Hematopoietic multipotent progenitor cell treated with erythropoietin and hydrocortisone succinate and interleukin-3 and kit ligand, for 6 days (in vitro differentiated cells): ENCODE results near the gene SHQ1.

Experiments used
- DNase-seq: peaks from one replicate; pipeline ENCODE4 v3.0.0-alpha.2; 2015

SHQ1 gene

DNA sequence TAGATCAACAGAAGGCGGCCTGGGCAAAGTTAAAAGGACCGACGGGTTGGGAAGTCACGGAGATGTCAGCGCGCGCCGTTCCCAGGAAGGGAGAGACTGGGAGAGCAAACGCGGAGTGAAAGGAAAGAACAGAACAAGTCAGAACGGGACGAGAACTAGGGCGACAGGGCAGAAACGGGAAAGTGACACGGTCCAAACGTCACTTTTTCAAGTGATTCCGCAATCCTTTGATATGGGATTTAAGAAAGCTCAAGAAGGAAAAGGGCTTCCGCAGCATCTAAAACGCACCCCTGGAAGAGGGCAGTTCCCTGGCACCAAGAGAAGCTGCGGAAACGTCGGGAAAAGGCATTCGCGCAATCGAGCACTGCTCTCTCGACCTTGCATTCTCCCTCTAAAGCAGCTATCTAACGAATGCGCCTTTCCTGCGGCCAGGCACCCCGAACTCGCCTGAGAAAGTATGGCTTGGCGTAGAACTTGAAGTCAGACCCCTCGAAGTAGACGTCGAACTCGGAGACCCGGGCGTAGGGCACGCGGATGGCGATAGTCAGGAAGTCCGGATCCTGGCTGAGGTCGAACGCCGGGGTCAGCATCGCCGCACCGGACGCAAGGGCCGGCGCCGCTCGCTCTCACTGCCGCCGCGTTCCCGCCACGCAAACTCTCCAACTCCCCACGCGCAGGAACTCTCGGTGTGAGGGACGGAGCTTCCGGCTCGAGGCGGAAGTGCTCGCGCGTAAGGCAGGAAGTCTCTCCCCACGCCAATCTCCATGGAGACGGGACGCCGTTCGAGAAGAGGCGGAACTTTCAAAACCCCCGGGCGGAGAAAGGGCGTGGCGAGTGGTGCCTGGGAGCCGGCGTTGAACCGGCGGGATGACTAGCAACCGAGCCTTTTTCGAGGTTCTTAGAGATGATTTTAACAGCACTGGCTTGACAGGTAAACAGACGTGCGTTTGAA, at the start of gene SHQ1:
TSS of gene SHQ1 (minus strand) at position 695 of the 952 bp plus-strand sequence. CDS start at position 590, 105 bp downstream.
- peak; percentile 99 for DNase-seq

DNA sequence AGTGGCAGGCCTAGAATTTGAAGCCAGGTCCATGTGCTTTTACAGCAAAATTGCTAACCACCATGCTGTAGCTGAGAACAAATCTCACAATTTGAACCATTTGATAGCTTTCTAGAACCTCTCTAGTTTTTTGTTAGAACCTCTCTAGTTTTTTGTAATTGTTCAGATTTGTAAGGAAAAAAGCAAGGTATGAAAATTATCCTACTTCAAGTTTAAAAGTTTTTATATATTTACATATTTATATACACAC, 49.4 kb upstream of the SHQ1 start:
- DNase-seq: no peak

DNA sequence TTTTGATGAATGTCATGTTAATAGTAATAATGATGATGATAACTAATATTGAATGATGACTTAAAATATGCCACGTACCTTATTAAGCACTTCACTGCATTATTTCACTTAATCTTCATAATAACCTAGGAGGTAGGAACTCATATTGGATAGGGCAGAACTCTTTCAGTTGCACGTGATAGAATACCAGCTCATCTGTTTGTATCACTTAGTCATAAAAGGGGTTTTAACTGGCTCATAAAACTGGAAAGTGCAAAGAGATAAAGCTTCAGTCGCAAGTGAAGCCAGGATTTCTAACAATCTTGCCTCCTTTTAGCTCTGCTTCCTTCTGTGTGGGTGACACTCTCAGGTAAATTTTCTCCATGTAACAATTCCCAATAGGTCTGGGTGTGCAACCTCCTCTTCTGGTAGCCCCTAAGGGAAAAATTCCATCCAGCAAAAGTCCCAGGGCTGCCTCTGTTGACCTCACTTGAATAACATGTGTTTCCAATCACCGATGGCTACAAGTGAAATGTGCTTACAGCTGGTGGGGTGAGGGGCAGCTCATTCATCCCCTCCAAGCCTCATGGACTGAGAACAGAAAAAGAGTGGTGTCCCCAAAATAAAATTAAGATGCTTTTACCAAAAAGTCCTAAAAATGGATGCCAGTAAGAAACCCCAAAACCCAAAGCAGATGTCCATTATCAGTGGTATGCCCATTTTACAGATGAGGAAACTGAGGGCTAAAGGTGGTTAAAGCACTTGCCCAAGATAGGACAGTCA, 48.9 kb upstream of the SHQ1 start:
- DNase-seq: no peak

DNA sequence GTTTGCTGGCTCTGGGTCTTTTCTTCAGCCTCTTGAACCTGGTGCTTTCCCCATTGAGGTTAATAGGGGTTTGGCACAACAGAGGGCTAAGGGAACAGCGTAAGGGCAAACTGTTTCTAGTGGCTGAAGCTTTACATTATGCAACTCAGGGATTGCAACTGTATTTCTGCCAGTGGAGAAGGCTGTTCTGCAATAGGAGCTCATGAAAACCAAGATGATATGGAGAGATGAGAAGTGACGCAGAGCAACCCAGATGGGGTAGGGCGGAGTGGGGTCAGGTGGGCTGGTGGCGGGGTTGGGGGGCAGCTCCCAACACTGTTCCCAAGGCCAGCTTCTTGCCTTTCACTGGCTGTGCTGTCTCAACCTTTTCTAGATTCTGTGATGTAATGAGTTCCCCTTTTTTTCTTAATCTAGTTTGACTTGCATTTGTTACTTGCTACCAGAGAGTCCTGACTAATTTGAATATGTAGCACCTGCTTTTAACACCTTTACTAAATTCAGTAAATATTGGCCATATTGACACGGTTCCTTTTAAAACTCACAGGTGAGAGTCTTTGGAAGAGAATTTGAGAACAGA, 46.8 kb upstream of the SHQ1 start:
- peak; percentile 60 for DNase-seq

DNA sequence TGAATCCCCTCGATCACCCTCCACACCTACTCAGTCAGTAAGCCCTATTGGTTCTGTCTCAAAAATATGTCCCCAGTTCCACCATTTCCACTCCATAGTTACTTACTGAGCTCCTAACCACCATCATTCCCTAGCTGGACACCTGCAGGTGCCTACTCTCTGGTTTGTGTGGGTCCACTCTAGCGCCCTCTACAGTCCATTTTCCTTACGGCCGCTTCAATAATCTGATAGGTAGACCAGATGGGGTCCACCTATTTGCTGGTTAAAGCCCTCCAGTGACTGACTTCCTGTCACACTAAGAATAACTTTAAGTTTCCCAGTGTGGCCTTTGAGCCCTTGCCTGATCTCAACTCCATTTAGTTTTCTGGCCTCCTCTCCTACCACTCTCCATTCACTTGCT, 44.6 kb upstream of the SHQ1 start:
- DNase-seq: peak; percentile 31

DNA sequence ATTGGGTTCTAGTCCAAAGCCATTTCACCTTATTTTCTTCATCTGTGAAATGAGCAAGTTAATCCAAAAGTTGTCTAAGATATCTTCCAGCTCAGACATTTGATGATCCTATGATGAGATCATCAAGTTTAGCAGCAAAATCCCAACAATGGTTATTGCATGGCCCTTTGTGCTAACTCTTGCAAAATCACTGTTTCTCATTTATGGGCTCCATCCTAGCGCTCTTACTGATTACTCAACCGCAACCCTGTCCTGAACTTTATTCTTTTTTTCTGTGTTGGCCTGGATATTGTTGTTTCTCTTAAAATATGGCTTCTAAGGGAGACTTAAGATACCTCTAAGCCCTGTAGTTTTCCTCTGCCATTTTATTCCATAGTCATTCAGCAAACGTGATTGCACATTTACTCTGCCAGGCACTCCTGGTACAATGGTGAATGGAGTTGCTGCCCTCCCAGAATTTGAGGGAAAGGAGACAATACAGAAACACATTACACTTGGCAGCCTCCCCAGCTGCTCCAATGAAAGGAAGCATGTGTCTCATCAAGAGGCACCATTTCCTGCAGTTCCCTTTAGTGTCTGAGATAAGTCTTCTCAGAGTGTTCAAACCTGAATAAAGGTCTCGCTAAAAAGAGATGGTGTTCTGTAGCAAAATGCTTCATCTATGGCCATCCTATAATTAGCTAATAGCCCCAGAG, 44.0 kb upstream of the SHQ1 start:
- no peak for DNase-seq

DNA sequence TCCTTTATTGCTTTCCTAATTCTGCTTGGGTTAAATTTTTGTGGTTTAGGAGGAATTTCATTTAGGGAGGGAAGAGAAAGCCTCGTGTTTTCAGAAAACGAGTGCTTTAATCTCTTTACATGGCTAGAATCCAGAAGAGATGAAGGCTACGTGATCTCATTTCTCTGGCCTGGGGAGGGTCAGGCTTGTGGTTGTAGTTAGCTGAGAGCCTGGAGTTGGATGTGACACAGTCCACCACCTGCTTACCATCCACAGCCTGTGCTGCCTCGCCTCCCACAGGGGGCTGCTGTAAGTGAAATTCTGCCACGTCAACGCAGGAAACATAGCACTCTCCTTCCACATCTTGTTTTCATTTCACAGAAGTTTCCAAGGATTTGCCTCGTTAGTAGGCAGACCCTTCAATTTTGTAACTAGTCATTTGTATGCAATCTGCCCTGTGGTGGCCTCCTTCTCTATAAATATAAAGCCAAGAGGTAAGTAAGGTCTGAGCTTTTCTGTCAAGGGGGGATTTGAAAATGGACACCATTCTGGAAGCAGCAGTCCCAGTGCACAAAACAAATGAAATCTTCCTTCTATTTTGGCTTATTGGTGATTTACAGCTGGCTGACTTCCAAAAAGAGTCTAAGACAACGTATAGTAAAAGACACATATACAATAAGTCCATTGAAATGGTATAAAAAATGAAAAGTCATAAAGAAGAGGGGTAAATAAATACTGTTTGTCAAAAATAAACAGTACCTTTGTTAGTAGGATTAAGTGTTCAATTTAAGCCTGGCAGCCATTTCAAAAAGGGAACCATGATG, 43.0 kb upstream of the SHQ1 start:
- no peak for DNase-seq

DNA sequence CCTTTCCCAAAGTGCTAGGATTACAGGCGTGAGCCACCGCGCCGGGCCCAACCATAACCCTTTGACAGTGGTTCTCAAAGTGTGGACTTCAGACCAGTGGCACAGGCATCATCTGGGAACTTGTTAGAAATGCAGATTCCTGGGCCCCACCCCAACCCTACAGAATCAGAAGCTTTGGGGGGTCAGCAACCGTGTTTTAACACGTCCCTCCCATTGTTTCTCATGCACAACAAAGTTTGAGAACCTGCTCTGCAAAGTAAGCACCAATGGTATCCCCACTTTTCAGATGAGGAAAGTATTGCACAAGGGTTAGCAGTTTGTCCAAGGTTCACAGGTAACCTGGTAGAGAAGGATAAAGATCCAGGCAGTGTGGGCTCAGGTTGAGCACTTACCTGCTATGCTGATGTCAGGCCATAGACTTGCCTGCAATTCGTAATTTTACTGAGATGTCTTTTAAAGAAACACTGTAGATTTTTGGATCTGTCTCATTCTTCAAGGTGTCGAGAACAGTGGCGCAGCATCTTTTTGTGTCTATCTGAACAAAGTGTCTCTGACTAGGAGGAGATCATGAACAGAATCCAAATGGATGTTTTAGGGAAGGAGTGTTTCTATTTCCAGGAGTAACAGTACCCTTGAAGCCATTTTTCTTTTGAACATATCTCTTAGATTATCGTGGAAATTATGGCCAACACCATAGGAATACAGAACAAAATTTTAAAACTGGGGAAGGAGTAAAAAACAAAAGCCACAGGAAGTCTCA, 42.1 kb upstream of the SHQ1 start:
- DNase-seq: no peak

DNA sequence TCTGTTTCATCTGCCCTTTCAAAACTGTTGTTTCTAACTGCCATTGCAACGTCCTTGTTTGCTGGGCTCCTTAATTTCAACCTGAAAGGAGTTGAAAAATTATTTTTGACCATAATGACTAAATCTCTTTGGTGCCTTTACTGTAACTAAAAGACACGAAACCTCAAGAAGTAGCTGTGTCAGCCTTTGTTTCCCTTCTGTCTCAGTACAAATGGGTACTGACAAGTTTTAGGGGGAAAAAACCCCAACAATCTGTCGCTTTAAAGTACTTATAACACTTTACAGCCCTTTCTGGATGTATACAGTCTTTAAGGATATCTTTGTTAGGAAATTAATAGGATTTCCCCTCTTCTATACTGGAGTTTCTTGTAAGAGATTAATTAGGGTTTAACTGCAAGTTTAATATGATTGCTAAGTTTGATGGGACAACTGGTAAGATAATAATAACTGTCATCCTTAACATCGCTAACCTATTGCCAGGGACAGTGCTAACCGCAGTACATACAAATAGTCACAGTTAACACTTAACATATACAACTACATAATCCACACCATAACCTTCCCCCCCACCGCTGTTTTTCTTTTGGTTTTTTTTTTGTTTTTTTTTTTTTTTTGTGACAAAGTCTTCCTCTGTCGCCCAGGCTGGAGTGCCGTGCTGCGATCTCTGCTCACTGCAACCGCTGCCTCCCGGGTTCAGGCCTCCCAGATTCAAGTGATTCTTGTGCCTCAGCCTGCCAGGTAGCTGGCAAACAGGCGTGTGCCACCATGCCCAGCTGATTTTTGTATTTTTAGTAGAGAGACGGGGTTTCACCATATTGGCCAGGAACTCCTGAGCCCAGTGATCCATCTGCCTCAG, 41.3 kb upstream of the SHQ1 start:
- DNase-seq: no peak

DNA sequence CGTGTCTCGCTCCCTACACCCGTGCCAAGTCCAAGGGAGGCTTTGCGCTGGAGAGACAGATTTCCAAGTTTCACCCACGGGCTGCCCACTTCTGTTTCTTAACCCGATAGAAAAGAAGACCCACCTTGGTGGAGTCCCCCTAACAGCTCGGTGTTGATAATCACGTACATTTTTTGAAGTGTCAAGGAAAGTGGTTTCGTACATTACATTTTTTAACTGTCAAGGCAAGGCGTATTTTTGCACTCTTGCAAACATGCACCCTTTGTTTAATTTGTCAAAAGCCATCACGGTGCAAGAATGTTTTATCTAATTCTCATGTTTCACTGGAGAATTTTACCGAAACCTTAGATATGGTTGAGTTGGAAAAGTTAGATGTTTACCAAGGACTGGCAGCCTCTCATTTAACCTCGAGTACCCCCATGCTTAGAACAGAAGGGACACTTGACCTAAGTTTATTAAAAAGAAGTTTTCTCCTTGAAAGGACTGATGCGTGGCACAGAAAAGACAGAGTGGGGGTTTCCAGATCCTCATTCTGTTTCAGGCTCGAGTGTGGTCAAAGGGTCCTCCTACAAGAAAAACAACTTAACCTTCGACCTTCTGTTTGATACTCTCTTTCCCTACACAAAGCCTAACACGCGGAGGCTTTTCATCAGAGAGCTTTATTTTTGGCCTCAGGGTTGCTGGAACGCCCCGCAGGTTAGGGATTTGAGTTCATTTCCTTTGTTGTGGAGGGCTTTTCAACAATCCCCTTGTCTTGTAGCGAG, 40.5 kb upstream of the SHQ1 start:
- no peak for DNase-seq

DNA sequence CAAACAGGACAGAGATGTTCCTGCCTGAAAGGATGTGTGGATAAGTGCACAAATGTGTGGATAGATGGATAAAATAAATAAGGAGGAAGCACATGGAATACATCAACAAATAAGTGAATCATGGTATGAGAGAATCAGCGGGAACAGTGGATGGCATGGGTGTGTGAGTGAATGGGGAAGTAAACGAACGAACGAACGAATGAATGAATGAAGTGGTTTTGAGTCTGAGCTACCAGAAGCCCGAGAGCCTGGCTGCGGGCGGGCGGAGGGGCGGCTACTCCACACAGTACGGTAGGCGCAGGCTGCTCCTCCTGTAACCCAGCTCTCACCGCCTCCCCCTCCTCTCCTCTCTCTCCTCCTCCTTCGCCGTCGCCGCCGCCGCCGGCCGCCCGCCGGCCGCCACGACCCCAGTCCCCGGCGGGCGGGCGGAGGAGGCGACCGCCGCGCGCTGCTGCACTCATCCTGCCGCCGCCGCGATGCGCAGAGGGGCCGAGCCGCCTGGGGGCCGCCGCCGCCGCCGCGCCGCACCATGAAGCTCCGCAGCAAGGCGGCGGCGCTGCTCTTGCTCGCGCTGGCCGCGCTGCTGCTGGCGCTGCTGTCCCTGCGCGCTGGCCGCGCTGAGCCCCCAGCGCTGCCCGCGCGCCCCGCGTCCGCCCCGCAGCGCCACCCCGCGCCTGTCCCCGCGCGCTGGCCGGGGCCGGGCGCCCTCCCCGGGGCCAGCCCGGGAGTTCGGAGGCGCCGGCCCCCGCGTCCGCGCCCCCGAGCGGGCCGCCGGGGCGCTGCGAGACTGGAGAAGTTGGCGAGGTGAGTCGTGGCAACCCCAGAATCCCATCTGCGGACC, 39.7 kb upstream of the SHQ1 start, which contains the start of gene GXYLT2:
TSS of gene GXYLT2 (plus strand) at position 342 of the 841 bp plus-strand sequence. CDS start at position 530, 188 bp downstream.
- DNase-seq: peak; percentile 61

DNA sequence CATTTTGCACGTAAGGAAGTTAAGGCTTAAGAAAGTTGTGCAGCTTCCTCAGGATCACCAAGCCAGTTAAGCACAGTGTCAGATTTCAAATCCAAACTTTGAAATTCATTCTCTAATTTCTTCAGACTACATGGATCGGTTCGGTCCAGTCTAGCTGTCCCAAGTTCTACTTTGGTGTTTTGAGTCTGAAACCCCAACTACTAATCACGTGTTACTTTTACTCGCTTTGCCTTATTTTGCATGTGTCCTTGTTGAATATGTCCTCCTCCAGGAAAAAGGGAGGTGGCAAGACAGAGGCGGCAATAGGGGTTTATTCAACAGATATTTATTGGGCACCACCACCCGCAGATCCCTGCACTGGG, 39.1 kb upstream of the SHQ1 start:
- no peak for DNase-seq

DNA sequence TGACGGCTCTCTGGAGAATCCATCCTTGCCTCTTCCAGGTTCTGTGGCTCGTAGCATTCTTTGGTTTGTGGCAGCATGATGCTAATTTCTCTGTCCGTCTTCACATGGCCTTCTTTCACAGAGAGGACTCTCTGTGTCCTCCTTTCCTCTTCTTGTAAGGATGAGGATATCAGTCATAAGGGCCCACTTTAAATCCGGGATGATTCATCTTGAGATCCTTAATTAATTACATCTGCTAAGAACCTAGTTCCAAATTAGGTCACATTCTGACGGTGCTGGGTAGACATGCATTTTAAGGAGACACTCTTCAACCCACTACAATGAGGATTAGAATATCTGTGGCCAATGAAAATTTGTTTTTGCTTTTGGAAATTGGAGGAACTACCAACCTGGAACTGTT, 23.9 kb upstream of the SHQ1 start:
- no peak for DNase-seq

DNA sequence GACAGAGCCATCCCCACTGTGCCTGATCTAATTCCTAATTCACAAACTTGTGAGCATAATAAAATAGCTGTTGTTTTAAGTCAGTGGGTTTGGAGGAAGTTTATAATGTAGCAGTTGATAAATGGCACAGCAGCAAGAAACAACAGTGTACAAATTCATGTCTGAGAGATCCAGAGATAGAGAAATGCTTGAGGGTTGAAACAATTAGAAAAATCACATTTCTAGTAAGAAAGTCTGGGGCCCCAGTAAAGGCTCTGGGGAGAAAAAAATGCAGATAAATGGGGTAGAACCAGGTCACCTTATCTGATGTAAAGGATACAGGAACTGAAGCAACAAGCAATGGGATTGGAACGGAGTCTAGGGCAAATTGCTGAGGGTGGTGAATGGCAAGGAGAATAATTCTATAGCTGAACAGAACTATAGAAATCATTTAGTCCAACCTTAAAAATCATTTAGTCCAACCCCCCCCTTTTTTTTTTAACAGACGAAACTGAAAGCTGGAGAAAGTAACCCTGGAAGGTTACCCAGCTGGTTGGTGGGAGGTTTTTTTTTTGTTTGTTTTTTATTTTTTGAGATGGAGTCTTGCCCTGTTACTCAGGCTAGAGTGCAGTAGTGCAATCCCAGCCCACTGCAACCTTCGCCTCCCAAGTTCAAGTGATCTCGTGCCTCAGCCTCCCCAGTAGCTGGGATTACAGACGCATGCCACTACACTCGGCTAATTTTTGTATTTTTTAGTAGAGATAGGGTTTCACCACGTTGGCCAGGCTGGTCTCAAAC, 14.3 kb upstream of the SHQ1 start:
- no peak for DNase-seq

DNA sequence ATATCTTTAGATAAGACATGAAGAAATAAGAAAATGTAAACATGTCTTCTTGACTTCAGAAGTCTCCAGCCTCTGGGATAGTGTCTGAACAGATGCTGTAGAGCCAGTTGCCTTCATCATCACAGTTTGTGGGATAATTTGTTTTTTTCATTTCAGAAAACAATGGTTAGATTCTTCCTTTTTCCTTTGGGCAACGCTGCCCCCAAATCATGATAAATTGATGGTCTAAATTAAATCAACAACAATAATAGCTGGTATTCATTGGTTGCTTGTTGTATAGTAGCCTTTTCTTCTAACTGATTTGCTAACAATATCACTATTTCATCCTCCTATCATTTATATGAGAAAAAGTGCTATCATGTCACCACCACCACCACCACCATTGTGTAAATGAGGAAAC, 12.6 kb upstream of the SHQ1 start:
- DNase-seq: no peak

DNA sequence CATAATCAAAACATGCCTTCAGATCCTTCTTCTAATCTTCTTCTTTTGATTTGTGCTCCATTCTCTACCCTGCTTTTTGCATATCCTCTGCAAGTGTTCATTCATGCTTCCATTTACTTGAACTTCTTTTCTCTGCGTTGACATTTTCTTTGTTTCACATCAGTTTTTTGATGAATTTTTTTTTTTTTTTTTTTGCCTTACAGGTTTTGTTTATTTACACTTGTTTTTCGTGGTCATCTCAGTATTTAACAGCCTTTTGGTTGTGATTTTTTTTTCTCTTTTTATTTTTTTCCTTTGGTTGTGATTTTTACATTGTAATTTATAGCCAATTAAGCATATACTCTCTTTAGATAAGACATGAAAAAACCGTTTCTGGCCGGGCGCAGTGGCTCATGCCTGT, 11.8 kb upstream of the SHQ1 start:
- no peak for DNase-seq

DNA sequence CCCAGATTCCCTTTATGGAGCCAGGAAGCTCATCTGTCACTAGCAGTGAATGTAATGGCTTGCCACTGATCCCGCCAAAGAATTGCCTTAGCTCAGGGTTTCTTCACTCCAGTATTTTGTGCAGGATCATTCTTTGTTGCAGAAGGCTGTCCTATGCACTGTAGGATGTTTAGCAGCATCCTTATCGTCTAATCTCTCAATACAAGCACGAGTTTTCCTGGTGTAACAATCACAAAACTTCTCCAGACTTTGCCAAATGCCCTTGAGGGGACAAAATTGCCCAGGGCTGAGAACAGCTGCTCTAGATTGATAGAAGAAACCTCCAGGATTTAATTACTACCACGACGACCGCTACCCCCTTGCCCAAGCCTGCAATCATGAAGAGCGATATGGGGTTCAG, 6.8 kb upstream of the SHQ1 start:
- no peak for DNase-seq

DNA sequence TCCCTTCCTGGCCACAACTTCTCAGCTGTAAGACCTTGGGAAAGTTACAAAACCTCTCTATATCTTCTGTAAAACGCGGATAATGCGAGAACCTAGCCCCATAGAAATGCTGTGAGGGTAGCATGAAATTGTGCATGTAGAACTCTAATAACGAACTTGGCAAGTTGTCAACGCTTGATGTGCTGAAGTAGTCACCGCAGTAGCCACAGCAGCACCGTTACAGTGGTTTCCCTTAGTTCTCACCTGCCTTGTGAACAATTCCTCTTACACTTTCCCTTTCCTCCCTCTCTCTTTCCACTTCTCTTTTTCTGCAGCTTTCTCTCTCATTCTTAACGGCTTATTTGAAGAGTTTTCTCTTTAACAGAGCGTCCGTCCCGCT, 447 bp upstream of the SHQ1 start:
- peak; percentile 86 for DNase-seq
